Skeletal muscle satellite cell (primary cell): ENCODE data around the gene GRAMD1B.

Experiments
- H3K27me3 ChIP-seq: 2 replicates; pipeline ENCODE4 v1.7.0; 2013; ENCODE audit warnings: low read length; ENCODE audit not compliant: control insufficient read depth, insufficient read depth
- H3K36me3 ChIP-seq: 2 replicates; pipeline ENCODE4 v1.7.0; 2013; ENCODE audit warnings: mild to moderate bottlenecking, control low read depth, low read length; ENCODE audit not compliant: insufficient read depth
- H3K4me1 ChIP-seq: 2 replicates; pipeline ENCODE4 v1.7.0; 2013; ENCODE audit warnings: low read length; ENCODE audit not compliant: control insufficient read depth, insufficient read depth
- H3K4me2 ChIP-seq: 2 replicates; pipeline ENCODE4 v1.7.0; 2013; ENCODE audit warnings: mild to moderate bottlenecking, low read length
- H3K4me3 ChIP-seq: 2 replicates; pipeline ENCODE4 v1.7.0; 2013; ENCODE audit warnings: low read length
- H3K9ac ChIP-seq: 2 replicates; pipeline ENCODE4 v1.7.0; 2013; ENCODE audit warnings: mild to moderate bottlenecking, low read depth, low read length, moderate library complexity
- H3K9me3 ChIP-seq: replicated peaks from 2 replicates; pipeline ENCODE4 v1.7.0; 2013; ENCODE audit warnings: mild to moderate bottlenecking, control low read depth, low read length

The GRAMD1B gene

GRCh38 chr11:123532131-123532530 lies 102.1 kb downstream of the GRAMD1B start:
- Histone ChIP-seq H3K4me2 (no peak overlapping the region), H3K36me3 (no peaks in the 10 kb centered on the region), H3K4me3 (no peak overlapping the region), H3K4me1 (no peaks in the 10 kb centered on the region), H3K9me3 (no peaks in the 10 kb centered on the region), H3K27me3 (peaks cover 3% of the 10 kb centered on the region), H3K9ac (no peak overlapping the region)

DNA sequence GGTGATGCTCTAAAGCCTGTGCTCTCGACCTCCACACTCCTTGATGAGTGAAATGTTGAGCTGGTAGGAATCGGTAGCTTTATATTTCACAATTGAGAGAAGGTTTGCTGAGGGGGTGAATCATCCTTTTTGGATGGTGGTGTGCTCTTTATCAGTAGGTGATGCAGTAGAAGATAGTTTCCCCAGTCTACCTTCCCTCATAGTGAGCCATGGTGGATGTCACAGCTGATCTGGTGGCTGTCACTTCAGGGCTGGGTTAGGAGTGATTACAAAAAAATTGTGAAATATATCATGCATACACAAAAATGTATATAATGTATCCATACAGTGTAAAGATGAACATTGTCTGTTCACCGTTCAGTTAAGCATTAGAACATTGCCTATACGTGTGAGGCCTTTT lies 105.3 kb downstream of the GRAMD1B start:
- no peaks in the 10 kb centered on the region for H3K4me1 ChIP-seq
- H3K27me3 ChIP-seq = no peaks in the 10 kb centered on the region
- H3K4me2 ChIP-seq = no peak overlapping the region
- H3K4me3 ChIP-seq = no peak overlapping the region
- H3K9ac ChIP-seq = no peak overlapping the region
- no peaks in the 10 kb centered on the region for H3K9me3 ChIP-seq
- no peaks in the 10 kb centered on the region for H3K36me3 ChIP-seq

DNA sequence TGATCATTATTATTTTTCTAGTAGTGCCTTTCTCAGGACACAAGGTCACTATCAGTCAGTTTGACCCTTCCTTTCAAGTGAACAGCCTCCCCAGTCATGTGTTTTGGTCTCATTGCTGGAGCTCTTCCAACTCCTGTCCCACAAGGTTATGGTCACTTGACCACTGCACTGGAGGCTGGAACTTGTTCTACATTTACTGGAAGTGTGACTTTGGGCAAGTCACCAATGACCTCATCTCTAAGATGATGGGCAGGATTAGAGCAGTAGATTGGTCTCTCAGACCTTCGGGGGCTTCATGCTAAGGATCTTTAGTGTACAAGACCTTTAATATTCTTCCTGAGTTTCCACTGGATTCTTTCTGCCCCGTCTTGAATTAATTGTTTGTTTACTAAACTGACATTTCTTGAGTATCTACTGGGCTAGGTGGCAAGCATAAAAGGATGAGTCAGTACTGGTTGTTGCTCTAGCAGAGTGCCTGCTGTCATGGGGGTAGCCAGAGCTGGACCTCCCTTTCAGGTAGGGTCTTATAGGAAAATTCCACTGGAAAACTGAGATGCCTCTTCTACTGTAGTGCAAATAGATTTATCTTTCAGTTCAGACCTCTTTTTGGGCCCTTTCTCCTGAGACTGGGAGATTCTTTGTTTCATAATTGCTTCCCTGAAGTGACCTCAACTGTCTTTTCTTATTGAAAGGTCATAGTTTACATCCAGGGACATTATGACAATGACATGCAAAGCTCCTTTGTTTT lies 106.8 kb downstream of the GRAMD1B start:
- no peaks in the 10 kb centered on the region for H3K27me3 ChIP-seq
- H3K4me3 ChIP-seq = no peak overlapping the region
- no peak overlapping the region for H3K4me2 ChIP-seq
- no peaks in the 10 kb centered on the region for H3K9me3 ChIP-seq
- no peaks in the 10 kb centered on the region for H3K36me3 ChIP-seq
- no peaks in the 10 kb centered on the region for H3K4me1 ChIP-seq
- H3K9ac ChIP-seq = no peak overlapping the region

DNA sequence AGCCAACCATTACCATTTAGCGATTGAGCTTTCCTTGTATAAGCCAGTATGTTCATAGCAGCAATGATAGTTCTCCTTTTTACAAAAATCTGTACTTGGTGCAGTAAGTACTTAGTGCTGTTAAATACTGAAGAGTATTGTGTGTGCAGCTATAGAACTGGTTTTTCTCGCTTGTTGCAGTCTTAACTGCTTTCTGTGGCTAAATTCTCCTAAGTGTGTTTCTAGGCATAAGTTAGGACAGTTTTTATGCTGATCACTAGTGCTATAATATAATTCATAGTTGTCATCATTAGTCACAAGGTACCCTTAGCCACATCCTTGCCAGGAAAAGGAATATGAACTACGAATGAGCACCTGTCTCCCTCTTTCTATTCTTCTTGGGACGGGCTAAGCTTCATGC lies 107.7 kb downstream of the GRAMD1B start:
- no peaks in the 10 kb centered on the region for H3K27me3 ChIP-seq
- H3K9ac ChIP-seq = no peak overlapping the region
- H3K36me3 ChIP-seq = no peaks in the 10 kb centered on the region
- H3K9me3 ChIP-seq = no peaks in the 10 kb centered on the region
- no peak overlapping the region for H3K4me2 ChIP-seq
- no peak overlapping the region for H3K4me3 ChIP-seq
- no peaks in the 10 kb centered on the region for H3K4me1 ChIP-seq

GRCh38 chr11:123543797-123544196 lies 113.7 kb downstream of the GRAMD1B start:
- no peak overlapping the region for H3K9ac ChIP-seq
- H3K4me1 ChIP-seq = peaks cover 4% of the 10 kb centered on the region
- no peaks in the 10 kb centered on the region for H3K9me3 ChIP-seq
- no peaks in the 10 kb centered on the region for H3K36me3 ChIP-seq
- no peak overlapping the region for H3K4me2 ChIP-seq
- no peaks in the 10 kb centered on the region for H3K27me3 ChIP-seq
- no peak overlapping the region for H3K4me3 ChIP-seq

GRCh38 chr11:123544631-123545375 lies 114.7 kb downstream of the GRAMD1B start:
- H3K4me3 ChIP-seq = no peak overlapping the region
- H3K9ac ChIP-seq = no peak overlapping the region
- peaks cover 4% of the 10 kb centered on the region for H3K4me1 ChIP-seq
- H3K9me3 ChIP-seq = no peaks in the 10 kb centered on the region
- no peaks in the 10 kb centered on the region for H3K27me3 ChIP-seq
- no peaks in the 10 kb centered on the region for H3K36me3 ChIP-seq
- no peak overlapping the region for H3K4me2 ChIP-seq

- H3K27me3 ChIP-seq = no peaks in the 10 kb centered on the region
- H3K4me1 ChIP-seq = peaks cover 4% of the 10 kb centered on the region
- no peaks in the 10 kb centered on the region for H3K9me3 ChIP-seq
- H3K36me3 ChIP-seq = no peaks in the 10 kb centered on the region
- H3K4me3 ChIP-seq = no peak overlapping the region
- H3K4me2 ChIP-seq = no peak overlapping the region
- H3K9ac ChIP-seq = no peak overlapping the region
These were observed 115.7 kb downstream of the GRAMD1B start for GRCh38 chr11:123545726-123546270.

GRCh38 chr11:123546515-123546914 lies 116.4 kb downstream of the GRAMD1B start:
- Histone ChIP-seq H3K9me3 (no peaks in the 10 kb centered on the region), H3K36me3 (no peaks in the 10 kb centered on the region), H3K27me3 (peaks cover 3% of the 10 kb centered on the region), H3K9ac (no peak overlapping the region), H3K4me1 (peaks cover 4% of the 10 kb centered on the region), H3K4me2 (no peak overlapping the region), H3K4me3 (no peak overlapping the region)

- H3K9ac ChIP-seq = no peak overlapping the region
- H3K4me1 ChIP-seq = peaks cover 4% of the 10 kb centered on the region
- no peaks in the 10 kb centered on the region for H3K36me3 ChIP-seq
- no peak overlapping the region for H3K4me3 ChIP-seq
- no peak overlapping the region for H3K4me2 ChIP-seq
- peaks cover 4% of the 10 kb centered on the region for H3K27me3 ChIP-seq
- H3K9me3 ChIP-seq = no peaks in the 10 kb centered on the region
These were observed 117.1 kb downstream of the GRAMD1B start for GRCh38 chr11:123547180-123547579.

GRCh38 chr11:123548774-123549173 lies 118.7 kb downstream of the GRAMD1B start:
- no peak overlapping the region for H3K9ac ChIP-seq
- no peaks in the 10 kb centered on the region for H3K9me3 ChIP-seq
- no peaks in the 10 kb centered on the region for H3K4me1 ChIP-seq
- H3K4me3 ChIP-seq = no peak overlapping the region
- peaks cover 16% of the 10 kb centered on the region for H3K27me3 ChIP-seq
- H3K4me2 ChIP-seq = no peak overlapping the region
- H3K36me3 ChIP-seq = no peaks in the 10 kb centered on the region

DNA sequence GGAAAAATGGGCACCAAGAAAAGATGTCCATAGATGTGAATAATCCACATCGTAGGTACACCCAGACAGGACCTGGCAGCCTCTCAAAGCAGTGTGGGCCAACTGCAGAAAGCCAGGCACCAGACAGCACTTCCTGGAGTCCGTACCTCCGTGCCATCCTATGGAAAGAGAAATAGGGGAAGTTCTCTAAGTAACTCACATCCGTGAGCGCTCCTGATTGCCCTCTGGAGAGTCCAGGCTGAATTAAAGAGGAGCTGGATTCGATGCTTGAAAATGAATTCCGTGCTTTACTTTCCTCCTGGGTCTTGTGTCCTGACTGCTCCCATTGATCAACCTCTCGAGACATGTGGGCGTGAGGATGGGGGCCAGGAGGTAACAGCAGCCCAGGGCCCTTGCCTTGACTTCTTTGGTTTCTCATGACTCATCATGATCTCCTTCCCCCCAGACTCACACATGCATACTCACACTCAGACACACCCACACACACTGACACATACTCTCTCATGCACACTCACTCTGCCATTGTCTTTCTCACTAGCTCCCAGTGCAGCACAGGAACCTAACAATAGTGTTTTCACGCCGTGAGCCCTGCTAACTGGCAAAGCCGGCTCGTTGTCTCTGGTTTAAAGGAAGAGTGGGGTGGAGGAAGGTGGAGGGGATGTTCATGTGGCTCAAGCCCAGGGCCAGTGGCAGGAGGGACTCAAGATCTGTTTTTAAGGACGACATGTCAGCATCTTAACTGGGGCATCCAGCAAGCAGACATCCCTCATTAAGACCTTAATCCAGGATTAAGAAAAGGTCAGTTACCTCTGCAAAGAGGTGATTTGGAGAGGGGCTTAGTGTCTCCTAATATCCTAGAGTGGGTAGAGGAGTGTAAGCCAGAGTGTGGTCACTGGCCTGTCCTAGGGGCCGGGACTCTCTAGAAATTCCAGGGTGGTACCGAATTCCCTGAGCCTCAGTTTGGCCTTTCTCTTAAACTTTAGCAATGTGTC lies 120.2 kb downstream of the GRAMD1B start:
- no peaks in the 10 kb centered on the region for H3K36me3 ChIP-seq
- peaks cover 16% of the 10 kb centered on the region for H3K27me3 ChIP-seq
- H3K9me3 ChIP-seq = no peaks in the 10 kb centered on the region
- no peaks in the 10 kb centered on the region for H3K4me1 ChIP-seq
- no peak overlapping the region for H3K9ac ChIP-seq
- no peak overlapping the region for H3K4me2 ChIP-seq
- no peak overlapping the region for H3K4me3 ChIP-seq
